GM21576 (cell line): ENCODE data around the gene JUNB.
"Not testable (repeated sequence)": the region's sequence is repeated elsewhere in the genome, so short reads cannot be mapped to it uniquely, and the experiment has no call there.

Experiments
- ATAC-seq: cut with Tn5 transposase; IDR thresholded peaks from one replicate; pipeline ENCODE4 v1.9.1; 2021; ENCODE audit warnings: mild to moderate bottlenecking, moderate library complexity; ENCODE audit not compliant: unreplicated experiment

JUNB gene

DNA sequence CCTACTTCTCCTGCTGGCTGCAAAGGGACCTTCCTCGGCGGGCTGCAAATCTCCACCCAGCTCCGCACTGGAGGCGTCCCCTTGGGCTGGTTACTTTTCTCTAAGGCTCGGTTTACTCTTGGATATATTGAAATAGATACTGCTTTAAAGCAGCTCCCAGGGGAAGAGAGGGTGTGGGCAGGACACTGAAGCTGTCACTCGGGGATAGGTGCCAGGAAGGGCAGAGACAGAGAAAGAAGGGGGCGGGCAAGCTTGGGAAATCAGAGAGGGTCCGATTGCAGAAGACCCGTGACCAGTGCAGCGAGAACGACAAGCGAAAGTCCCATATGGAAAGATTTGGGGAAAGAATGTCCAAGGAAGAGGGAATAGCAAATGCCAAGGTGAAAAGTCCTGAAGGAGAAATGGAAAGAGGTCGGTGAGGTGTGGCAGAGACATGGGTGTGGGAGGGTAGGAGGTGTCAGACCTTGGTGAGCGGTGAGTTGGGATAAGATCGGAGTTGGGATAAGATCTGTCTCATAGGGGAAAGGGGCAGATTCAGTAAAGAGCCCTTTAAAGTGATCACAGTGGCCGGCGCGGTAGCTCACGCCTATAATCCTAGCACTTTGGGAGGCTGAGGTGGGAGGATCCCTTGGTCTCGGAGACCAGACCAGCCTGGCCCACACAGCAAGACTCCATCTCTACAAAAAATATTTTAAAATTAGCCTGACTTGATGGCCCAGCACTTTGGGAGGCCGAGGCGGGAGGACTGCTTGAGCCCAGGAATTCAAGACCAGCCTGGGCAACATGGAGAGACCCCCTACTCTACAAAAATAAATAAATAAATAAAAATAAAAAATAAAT is 11.2 kb downstream of the JUNB start:
- ATAC-seq, result no peak

DNA sequence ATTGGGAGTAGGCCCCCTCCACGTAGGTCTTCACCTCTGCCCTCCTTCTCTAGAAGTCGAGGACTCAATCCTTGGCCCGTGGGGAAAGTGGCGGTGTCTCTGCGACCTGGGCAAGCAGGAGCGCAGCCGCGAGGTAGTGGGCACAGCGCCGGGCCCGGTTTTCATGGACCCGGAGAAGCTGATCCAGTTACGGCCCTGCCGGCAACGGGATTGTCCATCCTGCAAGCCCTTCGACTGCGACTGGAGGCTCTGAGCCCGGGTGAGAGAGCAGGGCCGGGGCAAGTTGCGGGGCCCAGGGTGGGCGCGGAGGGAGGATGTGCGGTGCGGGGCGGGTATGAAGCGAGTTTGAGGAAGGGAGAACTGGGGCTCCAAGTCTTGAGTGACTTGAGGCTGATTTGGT is 12.8 kb downstream of the JUNB start:
- ATAC-seq, result no peak

DNA sequence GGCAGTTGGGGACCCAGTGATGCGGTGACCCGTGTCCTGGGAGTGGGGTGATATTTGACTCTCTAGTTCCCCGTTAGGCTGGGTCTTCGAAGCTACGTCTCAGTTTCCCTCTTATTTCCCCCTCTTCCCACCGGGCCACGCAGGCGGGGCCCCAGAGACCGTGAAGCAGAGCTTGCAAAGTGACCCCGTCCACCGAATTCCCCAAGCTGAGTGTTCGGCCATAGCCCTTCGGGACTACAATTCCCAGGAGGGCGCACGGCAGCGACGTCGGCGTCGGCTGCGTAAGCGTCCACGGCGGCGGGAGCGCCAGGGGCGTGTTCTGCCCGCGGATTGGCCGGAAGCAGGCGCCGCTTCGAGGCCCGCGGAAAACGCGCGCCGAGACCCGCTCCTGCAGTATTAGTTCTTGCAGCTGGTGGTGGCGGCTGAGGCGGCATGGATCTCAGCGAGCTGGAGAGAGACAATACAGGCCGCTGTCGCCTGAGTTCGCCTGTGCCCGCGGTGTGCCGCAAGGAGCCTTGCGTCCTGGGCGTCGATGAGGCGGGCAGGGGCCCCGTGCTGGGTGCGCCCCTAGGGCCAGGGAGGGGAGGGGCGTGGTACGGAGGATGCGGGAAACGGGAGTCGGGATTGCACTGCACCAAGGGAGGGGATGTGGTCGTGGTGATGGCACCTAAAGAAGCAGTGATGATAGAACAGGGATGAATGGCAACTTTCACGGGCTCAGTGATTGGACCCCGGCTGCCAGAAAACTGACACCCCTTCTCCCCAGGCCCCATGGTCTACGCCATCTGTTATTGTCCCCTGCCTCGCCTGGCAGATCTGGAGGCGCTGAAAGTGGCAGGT is 15.2 kb downstream of the JUNB start, which contains the start of gene RNASEH2A:
Gene RNASEH2A, plus strand, starts transcription at position 343 of the 840 bp plus-strand sequence. Its CDS starts 90 bp downstream, at position 433.
- peak; percentile 73 for ATAC-seq

DNA sequence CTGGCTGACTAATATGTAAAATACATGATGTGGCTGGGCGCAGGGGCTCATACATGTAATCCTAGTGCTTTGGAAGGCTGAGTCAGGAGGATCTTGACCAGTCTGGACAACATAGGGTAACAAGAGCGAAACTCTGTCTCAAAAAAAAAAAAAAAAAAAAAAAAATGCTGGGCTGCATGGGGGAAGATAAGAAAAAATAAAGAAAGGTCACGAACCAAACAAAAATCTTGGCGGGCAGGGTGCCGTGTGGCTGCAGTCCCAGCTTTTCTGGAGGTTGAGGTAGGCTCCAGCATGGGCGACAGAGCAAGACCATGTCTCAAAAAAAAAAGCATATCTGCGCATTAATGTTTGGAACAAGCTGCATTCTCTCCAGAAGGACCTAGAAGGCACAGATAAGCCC is 23.8 kb downstream of the JUNB start:
- ATAC-seq, result no peak

DNA sequence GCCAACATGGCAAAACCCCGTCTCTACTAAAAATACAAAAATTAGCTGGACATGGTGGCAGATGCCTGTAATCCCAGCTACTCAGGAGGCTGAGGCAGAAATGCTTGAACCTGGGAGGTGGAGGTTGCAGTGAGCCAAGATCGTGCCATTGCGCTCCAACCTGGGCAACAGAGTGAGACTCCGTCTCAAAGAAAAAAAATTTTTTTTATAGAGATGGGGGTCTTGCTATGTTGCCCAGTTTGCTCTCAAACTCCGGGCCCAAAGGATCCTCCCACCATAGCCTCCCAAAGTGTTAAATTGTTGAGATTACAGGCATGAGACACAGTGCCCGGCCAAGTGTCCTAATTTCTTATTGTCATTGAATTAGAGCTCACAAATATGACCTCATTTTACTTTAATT is 25.9 kb downstream of the JUNB start:
- ATAC-seq, result not testable (repeated sequence)

DNA sequence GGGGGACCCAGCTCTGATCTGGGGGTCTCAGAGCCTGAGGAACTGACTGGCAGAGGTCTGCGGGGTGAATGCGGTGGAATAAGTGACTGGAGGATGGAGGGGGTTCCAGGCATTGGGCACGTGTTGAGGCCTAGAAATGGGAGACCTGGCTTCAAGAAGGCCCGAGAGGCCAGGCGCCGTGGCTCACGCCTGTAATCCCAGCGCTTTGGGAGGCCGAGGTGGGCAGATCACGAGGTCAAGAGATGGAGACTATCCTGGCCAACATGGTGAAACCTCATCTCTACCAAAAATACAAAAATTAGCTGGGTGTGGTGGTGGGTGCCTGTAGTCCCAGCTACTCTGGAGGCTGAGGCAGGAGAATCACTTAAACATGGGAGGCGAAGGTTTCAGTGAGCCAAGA is 26.5 kb downstream of the JUNB start:
- ATAC-seq, result not testable (repeated sequence)

DNA sequence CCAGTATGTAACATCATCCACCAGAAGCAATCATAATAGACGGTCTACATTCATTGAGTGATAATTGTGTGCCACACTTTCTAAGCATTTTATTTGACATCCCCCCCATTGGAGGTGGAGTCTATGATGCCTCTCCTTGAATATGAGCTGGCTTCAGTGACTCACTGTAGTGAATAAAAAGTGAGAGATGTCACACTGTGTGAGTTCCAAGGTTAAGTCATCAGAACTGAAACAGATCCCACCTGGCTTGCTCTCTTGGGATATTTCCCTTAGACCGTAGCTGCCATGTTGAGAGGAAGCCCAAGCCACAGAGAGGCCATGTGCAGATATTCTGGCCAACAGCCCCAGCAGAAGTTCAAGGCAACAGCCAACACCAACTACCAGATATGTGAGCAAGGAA is 30.5 kb downstream of the JUNB start:
- ATAC-seq, result no peak

DNA sequence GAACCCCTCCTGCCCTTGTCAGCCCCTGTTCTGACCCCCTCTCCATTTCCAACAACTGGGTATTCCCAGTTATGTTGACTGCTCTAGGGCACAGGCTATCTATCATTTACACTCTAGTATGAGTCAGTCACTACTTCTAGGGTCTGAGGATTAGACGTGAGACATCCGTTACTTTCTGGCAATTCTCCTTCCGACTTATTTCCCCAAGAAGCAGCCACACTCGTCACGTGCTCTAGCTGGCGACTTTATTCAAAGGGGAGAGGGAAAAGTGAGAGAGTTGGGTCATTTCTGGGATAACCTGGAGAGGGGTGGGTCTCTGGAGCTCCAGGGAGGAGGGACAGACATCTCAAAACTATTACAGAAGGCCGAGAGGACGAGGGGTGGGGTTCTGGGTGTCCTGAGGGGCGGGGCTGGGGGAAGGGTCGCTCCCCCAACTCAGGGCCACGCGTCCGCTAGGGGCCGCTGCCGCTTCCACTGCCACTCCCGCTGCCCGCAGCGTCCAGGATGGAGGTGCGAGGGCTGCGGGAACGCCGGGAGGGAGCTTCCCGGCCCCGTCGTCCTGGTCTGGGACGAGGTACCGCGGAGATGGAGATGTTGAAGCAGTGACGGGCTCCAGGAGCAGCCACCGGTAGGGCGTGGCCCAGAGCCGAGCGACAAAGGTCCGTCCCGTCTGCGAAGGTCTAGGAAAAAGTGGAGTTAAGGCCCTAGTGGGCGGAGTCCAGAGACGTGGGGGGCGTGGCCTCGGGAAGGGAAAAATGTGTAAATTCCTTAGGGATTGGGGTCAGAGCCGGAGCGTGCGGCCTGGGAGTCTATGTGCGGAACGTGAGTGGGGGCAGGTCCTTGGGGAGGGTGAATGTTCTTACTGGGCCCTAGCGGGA is 34.2 kb downstream of the JUNB start:
- no peak for ATAC-seq

DNA sequence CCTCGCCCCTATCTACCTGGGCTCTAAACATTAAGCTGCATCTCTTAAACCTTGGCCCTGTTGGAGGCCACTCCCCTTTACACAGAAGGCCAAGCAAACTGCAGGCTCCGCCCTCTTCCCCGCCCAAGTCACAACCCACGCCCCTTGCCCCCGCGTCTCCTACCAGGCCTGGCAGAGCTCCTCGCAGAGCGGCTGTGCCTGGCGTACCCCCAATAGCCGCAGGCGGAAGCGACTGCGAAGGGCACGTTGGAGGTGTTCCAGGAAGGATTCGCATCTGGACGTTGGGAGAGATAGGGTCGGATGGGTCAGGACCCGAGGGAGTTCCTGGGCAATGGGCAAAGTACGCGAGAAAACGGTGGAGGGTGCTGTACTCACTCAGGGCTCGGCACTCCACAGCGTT is 37.2 kb downstream of the JUNB start:
- ATAC-seq, result no peak

DNA sequence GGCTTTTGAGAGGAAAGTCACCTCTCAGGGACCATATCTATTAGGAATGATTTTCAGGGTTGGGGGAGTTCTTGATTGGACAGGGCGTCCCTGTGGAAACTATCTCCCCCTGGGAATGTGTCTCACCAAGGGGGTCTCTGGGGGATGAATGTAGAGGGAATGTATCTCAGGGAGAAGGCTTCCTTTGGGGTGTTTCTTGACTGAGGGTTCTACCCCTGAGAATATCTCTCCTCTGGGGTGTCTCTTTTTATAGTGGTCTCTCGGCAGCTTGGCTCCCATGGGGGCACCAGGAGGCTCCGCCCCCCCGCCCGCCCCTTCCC is 42.1 kb downstream of the JUNB start:
- no peak for ATAC-seq

DNA sequence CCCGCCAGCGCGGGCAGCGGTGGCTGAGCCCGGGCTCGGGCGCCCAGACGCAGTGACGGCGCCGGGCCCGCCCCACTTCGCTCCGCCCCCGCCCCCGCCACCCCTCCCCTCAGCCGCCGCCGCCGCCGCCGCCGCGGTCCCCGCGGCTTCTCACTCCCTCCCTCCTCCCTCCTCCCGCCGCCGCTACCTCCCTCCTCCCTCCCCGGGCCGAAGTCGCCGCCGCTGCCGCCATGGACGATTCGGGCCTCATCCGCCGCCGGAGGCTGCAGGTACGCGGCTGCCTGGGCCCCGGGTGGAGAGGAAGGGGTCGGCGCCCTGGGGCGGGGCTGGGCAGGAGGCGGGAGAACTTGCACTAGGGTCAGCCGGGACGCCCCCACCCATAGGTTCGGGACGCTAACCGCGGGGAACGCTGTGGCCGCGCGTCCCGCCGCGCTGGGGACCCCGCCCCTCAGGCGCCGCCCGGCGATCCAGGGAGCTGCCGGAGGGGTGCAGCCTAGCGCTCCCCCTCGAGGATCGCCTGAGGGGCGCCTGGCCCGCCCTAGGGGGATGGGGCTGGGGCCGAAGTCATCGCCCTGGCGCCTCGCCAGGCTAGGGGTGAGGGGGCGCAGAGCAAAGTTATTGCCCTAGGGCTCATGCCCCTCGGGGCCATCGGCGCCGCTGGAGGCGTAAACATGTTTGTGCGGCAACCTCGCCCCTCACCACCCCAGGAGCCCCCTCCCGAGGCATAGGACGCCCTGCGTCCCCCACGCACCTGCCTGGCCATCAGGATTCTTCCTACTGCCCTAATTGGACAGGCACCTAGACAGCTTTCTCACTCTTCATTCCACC is 42.7 kb downstream of the JUNB start:
- ATAC-seq, result no peak

DNA sequence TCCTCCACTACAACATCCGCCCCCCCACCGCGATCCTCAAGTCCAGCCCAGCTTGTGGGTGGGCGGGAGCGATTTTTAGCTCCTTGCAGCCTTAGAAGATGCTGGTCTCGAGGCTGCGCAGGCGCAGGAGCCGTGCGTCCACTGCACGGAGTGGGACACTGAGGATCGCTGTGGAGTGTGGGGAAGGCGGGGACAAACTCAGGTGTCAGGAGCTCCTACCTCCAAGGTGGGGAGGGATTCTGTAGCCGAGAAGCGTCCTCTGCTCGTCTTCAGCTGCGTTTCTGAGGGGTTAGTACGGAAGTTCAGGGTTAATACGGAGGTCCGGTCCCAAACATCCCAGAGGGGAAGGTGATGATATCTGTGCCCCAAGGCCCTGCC is 43.3 kb downstream of the JUNB start, which contains the start of gene RTBDN:
Gene RTBDN, minus strand, starts transcription at position 14 of the 378 bp plus-strand sequence. CDS start 4,600 bp downstream, outside the sequence.
- no peak for ATAC-seq

DNA sequence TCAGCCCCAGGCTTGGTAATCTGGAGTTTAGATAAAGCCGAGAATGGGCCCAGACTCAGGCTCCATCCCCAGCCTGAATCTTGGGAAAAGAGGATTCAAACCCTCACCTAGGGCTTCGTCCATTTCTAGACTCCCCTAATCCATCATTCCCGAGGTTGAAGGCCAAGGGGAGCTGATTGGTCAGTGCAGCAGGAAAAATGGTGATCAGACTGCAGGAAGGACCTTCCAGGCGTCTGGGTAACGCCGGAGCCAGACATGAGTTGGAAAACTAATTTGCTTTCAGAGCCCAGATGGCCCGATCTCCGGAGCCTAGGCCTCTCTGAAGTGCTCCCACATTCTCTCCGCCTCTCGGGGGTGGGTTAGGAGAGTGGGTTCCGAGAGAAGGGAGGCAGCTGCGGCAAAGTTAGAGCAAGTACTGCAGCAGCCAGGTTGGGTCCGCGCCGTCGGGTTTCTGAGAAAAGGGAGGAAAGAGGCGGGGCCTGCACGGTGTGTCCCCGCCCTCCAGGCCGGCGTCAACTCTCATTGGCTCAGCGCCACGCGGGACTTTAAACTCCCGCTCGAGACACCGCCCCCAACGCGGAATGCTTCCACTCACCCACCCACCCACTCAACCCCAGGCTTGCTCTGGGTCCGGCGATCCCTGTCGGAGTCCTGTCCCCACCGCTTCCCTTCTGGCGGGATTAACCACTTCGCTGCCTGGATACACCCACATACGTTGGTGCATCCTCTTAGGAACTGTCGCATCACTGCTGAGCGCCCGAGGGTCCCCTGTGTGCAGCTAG is 43.9 kb downstream of the JUNB start:
- no peak for ATAC-seq

DNA sequence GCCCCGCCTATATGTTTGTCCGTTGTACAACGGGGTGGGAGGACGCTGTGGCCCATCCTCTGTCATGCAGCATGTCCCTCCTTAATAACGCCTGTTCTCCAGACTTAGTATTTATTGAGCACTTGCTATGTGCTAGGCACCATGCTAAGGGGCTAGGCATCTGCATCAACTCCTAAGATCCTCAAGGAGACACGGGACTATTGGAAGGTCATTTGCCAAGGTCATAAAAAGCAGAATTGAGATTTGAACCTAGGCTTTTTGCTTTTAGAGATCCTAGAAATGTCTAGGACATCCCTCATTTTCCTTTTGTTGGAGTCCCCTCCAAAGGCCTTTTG is 45.2 kb downstream of the JUNB start:
- no peak for ATAC-seq

DNA sequence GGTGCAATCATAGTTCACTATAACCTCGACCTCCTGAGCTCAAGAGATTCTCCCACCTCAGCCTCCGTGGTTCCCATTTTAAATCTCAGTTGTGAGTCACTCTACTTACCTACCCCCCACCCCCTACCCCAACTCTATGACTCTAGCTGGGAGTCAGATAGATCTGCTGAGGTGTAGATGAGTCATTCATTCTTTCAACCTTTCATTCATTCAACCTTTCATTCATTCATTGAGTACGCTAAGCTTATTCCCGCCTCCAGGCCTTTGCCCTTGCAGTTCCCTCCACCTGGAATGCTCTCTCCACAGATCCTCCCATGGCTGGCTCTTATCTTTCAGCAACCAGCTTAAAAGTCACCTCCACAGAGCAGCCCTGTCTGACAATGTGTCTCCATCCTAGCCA is 45.9 kb downstream of the JUNB start:
- ATAC-seq, result no peak

DNA sequence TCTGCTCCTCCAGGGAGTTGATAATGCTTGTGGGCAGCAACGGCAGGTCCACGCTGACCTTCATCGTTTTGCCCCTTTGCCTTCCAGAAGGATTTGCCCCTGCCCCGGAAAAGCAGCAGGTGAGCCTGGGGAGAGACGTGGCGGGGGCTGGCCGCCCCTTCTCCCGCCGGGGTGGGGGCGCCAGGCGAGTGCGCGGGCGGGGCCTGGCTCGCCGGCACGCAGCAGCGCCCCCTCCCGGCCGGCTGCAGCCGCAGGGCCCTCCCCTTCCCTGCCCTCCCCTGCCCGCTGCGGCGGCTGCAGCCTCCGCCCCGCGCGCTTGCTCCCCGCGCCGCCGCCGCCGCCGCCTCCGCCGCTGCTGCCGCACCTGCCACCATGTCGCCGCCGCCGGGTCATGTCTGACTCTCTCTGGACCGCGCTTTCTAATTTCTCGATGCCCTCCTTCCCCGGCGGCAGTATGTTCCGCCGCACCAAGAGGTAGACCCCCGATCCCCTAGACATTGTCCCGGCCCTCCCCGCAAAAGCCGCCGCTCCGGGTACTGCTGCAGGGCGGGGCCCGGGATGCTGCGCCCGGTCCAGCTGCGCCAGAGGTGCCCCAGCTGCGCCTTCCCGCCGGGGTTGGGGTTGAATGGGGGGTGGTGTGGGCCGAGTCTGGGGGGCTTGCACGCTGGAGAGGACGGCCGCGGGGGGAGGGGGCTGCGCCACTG is 47.0 kb downstream of the JUNB start, which contains the start of gene MAST1:
Gene MAST1, plus strand, starts transcription at position 334 of the 704 bp plus-strand sequence. Its CDS starts 58 bp downstream, at position 392.
- ATAC-seq, result no peak

DNA sequence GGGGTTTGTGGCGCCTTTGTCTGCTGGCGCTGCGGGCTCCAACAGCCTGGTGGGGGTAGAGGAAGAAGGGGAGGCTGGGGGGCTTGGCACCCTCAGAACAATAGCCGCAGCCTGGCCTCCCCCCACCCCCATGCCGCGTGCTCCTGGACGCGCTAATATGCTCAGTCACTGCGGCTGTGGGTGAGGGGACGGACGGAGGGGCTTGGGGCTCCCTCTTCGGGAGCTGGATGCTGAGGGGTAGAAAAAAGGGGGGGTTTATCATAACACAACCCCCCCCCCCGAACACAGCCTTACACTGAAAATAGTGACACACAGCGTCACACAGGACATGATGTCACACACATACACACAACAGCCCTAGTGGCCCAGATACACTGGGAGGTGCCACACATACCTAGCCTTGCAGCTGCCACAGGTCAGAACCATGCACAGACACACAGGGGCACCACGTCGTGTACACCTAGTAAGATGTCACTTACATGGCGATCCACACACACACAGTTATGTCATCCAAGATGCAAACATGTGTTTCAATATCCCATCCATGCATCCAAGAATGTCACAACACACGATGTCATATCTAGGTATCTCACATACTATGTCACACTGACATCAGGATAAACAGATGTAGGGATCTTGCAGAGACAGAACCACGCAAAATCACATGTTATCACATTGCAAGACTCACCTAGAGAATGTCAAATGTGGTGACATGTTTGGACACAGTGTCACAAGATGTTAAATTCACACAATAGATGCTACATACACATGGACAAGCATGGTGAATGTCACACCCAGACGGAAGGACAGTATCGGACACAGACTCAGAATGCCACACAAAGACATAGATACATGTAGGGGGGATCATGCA is 47.8 kb downstream of the JUNB start:
- ATAC-seq, result no peak
